Right atrium auricular region (tissue), 2 donors: Measurements from ENCODE around the gene SPATA4. TPM values are rescaled to one million over a fixed set of nuclear protein-coding genes. Genes with fewer than 3 reads are reported as not detected.

ENCODE experiments used
- DNase-seq: peaks from one replicate; pipeline ENCODE4 v3.0.0-alpha.2; 2019; ENCODE audit warnings: low spot score
- H3K27ac ChIP-seq, 2 donors: fragments of 200-600 bp; sonication (generic); 1 replicate in 1 of 2; 2 replicates in 1 of 2; pipeline ENCODE4 v1.5.1; 2016 to 2019
- H3K27me3 ChIP-seq, 2 donors: fragments of 200-600 bp; sonication (generic); one replicate each; pipeline versions ENCODE4 v1.5.1 to v1.6.0; 2017 to 2019
- H3K36me3 ChIP-seq: fragments of 200-600 bp; sonication (generic); one replicate; pipeline ENCODE4 v1.5.1; 2016
- H3K4me1 ChIP-seq, 2 donors: fragments of 200-600 bp; sonication (generic); one replicate each; pipeline versions ENCODE4 v1.5.1 to v1.6.0; 2017 to 2019
- H3K4me3 ChIP-seq, 2 donors: fragments of 200-600 bp; sonication (generic); 1 replicate in 1 of 2; 2 replicates in 1 of 2; pipeline ENCODE4 v1.5.1; 2017 to 2019; ENCODE audit warnings: mild to moderate bottlenecking in 1 of 2, moderate library complexity in 1 of 2
- H3K9me3 ChIP-seq, 2 donors: fragments of 200-600 bp; sonication (generic); one replicate each; pipeline ENCODE4 v1.5.1; 2019
- CTCF ChIP-seq, 2 donors: fragments of 200-600 bp; sonication (generic); IDR thresholded peaks; one replicate each; pipeline ENCODE4 v1.5.1; 2019; ENCODE audit warnings: antibody characterized with exemption in 2 of 2
- total RNA-seq, 2 donors: library from RNA; depleted of rRNA; stranded (reverse); fragments of >200 nt; gene quantifications; one replicate each; pipeline ENCODE4 v1.1.0, GENCODE V29; 2016

Gene SPATA4
- total RNA-seq, 2 donors from 2014 or later, result 0.28 to 4.4 TPM

GRCh38 chr4:176236946-176237345 is 41.6 kb upstream of the SPATA4 start:
- peaks cover 0 to 14% of the 10 kb centered on the region in 2 donors for H3K4me1 ChIP-seq

GRCh38 chr4:176230836-176231235 is 35.5 kb upstream of the SPATA4 start:
- no peaks in the 10 kb centered on the region for H3K36me3 ChIP-seq
- peaks cover 0 to 17% of the 10 kb centered on the region in 2 donors for H3K4me1 ChIP-seq
- H3K4me3 ChIP-seq, result peak overlapping the region in 1 of 2 donors; percentile 27

More at GRCh38 chr4:176236946-176237345, 41.6 kb upstream of the SPATA4 start:
- DNase-seq, result no peak
- Histone ChIP-seq H3K9me3 (no peaks in the 10 kb centered on the region), H3K4me3 (no peak overlapping the region), H3K36me3 (no peaks in the 10 kb centered on the region), H3K27me3 (no peaks in the 10 kb centered on the region), H3K27ac (peak overlapping the region; percentile 75 to 86)
- TF ChIP-seq CTCF (IDR thresholded peaks at IDR 0.05), result no peak

GRCh38 chr4:176229645-176230044 is 34.3 kb upstream of the SPATA4 start:
- TF ChIP-seq CTCF (IDR thresholded peaks at IDR 0.05), result no peak
- peaks cover 0 to 17% of the 10 kb centered on the region in 2 donors for H3K4me1 ChIP-seq
- no peaks in the 10 kb centered on the region for H3K27me3 ChIP-seq
- H3K36me3 ChIP-seq, result no peaks in the 10 kb centered on the region
- no peaks in the 10 kb centered on the region for H3K9me3 ChIP-seq
- peak overlapping the region; percentile 43 to 65 for H3K27ac ChIP-seq
- DNase-seq, result no peak
- no peak overlapping the region for H3K4me3 ChIP-seq

More at GRCh38 chr4:176230836-176231235, 35.5 kb upstream of the SPATA4 start:
- TF ChIP-seq CTCF (IDR thresholded peaks at IDR 0.05), result no peak
- H3K27me3 ChIP-seq, result no peaks in the 10 kb centered on the region
- H3K27ac ChIP-seq, result peak overlapping the region; percentile 41 to 65
- no peak for DNase-seq
- H3K9me3 ChIP-seq, result no peaks in the 10 kb centered on the region

- Histone ChIP-seq H3K27me3 (no peaks in the 10 kb centered on the region), H3K36me3 (no peaks in the 10 kb centered on the region), H3K27ac (no peak overlapping the region), H3K9me3 (no peaks in the 10 kb centered on the region), H3K4me3 (no peak overlapping the region), H3K4me1 (peaks cover 0 to 17% of the 10 kb centered on the region in 2 donors)
- no peak for DNase-seq
- no peak for TF ChIP-seq CTCF (IDR thresholded peaks at IDR 0.05)
These were observed 31.4 kb upstream of the SPATA4 start for GRCh38 chr4:176226736-176227135.

- H3K27me3 ChIP-seq, result no peaks in the 10 kb centered on the region
- H3K36me3 ChIP-seq, result no peaks in the 10 kb centered on the region
- TF ChIP-seq CTCF (IDR thresholded peaks at IDR 0.05), result no peak
These were observed 28.2 kb upstream of the SPATA4 start for GRCh38 chr4:176223561-176223960.

GRCh38 chr4:176222149-176222548 is 26.8 kb upstream of the SPATA4 start:
- Histone ChIP-seq H3K27ac (no peak overlapping the region), H3K27me3 (no peaks in the 10 kb centered on the region), H3K4me1 (no peaks in the 10 kb centered on the region), H3K9me3 (no peaks in the 10 kb centered on the region), H3K36me3 (no peaks in the 10 kb centered on the region), H3K4me3 (no peak overlapping the region)
- TF ChIP-seq CTCF (IDR thresholded peaks at IDR 0.05), result no peak
- DNase-seq, result no peak

More at GRCh38 chr4:176223561-176223960, 28.2 kb upstream of the SPATA4 start:
- Histone ChIP-seq H3K9me3 (no peaks in the 10 kb centered on the region), H3K4me1 (no peaks in the 10 kb centered on the region), H3K27ac (no peak overlapping the region), H3K4me3 (no peak overlapping the region)
- no peak for DNase-seq
